ENCODE measurements around the gene CRTAC1. TPM values are rescaled to one million over a fixed set of nuclear protein-coding genes. Genes with fewer than 3 reads are reported as not detected.

The CRTAC1 gene
- total RNA-seq, 2 experiments from 2014 or later, result not detected

- Mint-ChIP-seq H3K4me3 (no peak overlapping the region), H3K9me3 (no peaks in the 10 kb centered on the region), H3K4me1 (no peaks in the 10 kb centered on the region), H3K36me3 (ENCODE audit: low read depth) (no peaks in the 10 kb centered on the region), H3K27ac (no peak overlapping the region), H3K27me3 (peaks cover 19% of the 10 kb centered on the region)
- POLR2A ChIA-PET, result no interaction called here
- no peak for DNase-seq
- CTCF ChIA-PET, result no interaction called here
Observed at GRCh38 chr10:97907830-97908229, 122.6 kb downstream of the CRTAC1 start.

GRCh38 chr10:97907211-97907610, 123.2 kb downstream of the CRTAC1 start:
- no peaks in the 10 kb centered on the region for H3K9me3 Mint-ChIP-seq
- H3K27me3 Mint-ChIP-seq, result peaks cover 19% of the 10 kb centered on the region
- no peaks in the 10 kb centered on the region for H3K4me1 Mint-ChIP-seq
- no peaks in the 10 kb centered on the region for H3K36me3 Mint-ChIP-seq (ENCODE audit: low read depth)
- H3K27ac Mint-ChIP-seq, result no peak overlapping the region
- CTCF ChIA-PET, result interaction anchor here (5.4 kb wide), 1 partner anchor 8 kb away, joined by 29 read pairs; no protein-coding TSS in a partner anchor
- POLR2A ChIA-PET, result no interaction called here
- no peak overlapping the region for H3K4me3 Mint-ChIP-seq
- DNase-seq, result no peak

GRCh38 chr10:97905276-97905675, 125.1 kb downstream of the CRTAC1 start:
- no peak overlapping the region for H3K27ac Mint-ChIP-seq
- ChIA-PET CTCF (interaction anchor here (1.4 to 5.4 kb wide), 2 partner anchors 10 to 123 kb away, joined by 3 to 29 read pairs; no protein-coding TSS in a partner anchor), POLR2A (no interaction called here)
- no peak for DNase-seq
- H3K4me3 Mint-ChIP-seq, result no peak overlapping the region
- peaks cover 16% of the 10 kb centered on the region for H3K27me3 Mint-ChIP-seq
- H3K4me1 Mint-ChIP-seq, result no peaks in the 10 kb centered on the region
- no peaks in the 10 kb centered on the region for H3K36me3 Mint-ChIP-seq (ENCODE audit: low read depth)
- H3K9me3 Mint-ChIP-seq, result no peaks in the 10 kb centered on the region

- CTCF ChIA-PET, result interaction anchor here (5.4 kb wide), 1 partner anchor 10 kb away, joined by 29 read pairs; no protein-coding TSS in a partner anchor
- Mint-ChIP-seq H3K27me3 (peaks cover 13% of the 10 kb centered on the region), H3K4me3 (no peak overlapping the region), H3K4me1 (no peaks in the 10 kb centered on the region), H3K9me3 (no peaks in the 10 kb centered on the region), H3K36me3 (ENCODE audit: low read depth) (no peaks in the 10 kb centered on the region), H3K27ac (no peak overlapping the region)
- POLR2A ChIA-PET, result no interaction called here
- no peak for DNase-seq
Observed at GRCh38 chr10:97904576-97904975, 125.8 kb downstream of the CRTAC1 start.

- no peaks in the 10 kb centered on the region for H3K36me3 Mint-ChIP-seq (ENCODE audit: low read depth)
- no peak for DNase-seq
- POLR2A ChIA-PET, result no interaction called here
- no peak overlapping the region for H3K27ac Mint-ChIP-seq
- H3K27me3 Mint-ChIP-seq, result peaks cover 13% of the 10 kb centered on the region
- no peak overlapping the region for H3K4me3 Mint-ChIP-seq
- CTCF ChIA-PET, result interaction anchor here (5.4 kb wide), 1 partner anchor 11 kb away, joined by 29 read pairs; no protein-coding TSS in a partner anchor
- no peaks in the 10 kb centered on the region for H3K9me3 Mint-ChIP-seq
- no peaks in the 10 kb centered on the region for H3K4me1 Mint-ChIP-seq
Observed at GRCh38 chr10:97904018-97904381, 126.4 kb downstream of the CRTAC1 start.

GRCh38 chr10:97903128-97904017, 127.0 kb downstream of the CRTAC1 start:
- DNase-seq, result no peak
- no peak overlapping the region for H3K4me3 Mint-ChIP-seq
- peaks cover 13% of the 10 kb centered on the region for H3K27me3 Mint-ChIP-seq
- POLR2A ChIA-PET, result no interaction called here
- H3K27ac Mint-ChIP-seq, result no peak overlapping the region
- H3K4me1 Mint-ChIP-seq, result no peaks in the 10 kb centered on the region
- H3K9me3 Mint-ChIP-seq, result no peaks in the 10 kb centered on the region
- CTCF ChIA-PET, result interaction anchor here (1.5 to 5.4 kb wide), 2 partner anchors 12 to 111 kb away, joined by 4 to 29 read pairs; no protein-coding TSS in a partner anchor
- no peaks in the 10 kb centered on the region for H3K36me3 Mint-ChIP-seq (ENCODE audit: low read depth)

- H3K27ac Mint-ChIP-seq, result no peak overlapping the region
- no peaks in the 10 kb centered on the region for H3K36me3 Mint-ChIP-seq (ENCODE audit: low read depth)
- DNase-seq, result no peak
- peaks cover 11% of the 10 kb centered on the region for H3K27me3 Mint-ChIP-seq
- no peak overlapping the region for H3K4me3 Mint-ChIP-seq
- ChIA-PET POLR2A (no interaction called here), CTCF (interaction anchor here (0.6 kb wide), 1 partner anchor 640 kb away, joined by 3 read pairs; no protein-coding TSS in a partner anchor)
- no peaks in the 10 kb centered on the region for H3K4me1 Mint-ChIP-seq
- H3K9me3 Mint-ChIP-seq, result no peaks in the 10 kb centered on the region
Observed at GRCh38 chr10:97901381-97901780, 129.0 kb downstream of the CRTAC1 start.

- peaks cover 6% of the 10 kb centered on the region for H3K27me3 Mint-ChIP-seq
- no peak for DNase-seq
- no peak overlapping the region for H3K4me3 Mint-ChIP-seq
- CTCF ChIA-PET, result no interaction called here
- no peaks in the 10 kb centered on the region for H3K9me3 Mint-ChIP-seq
- H3K4me1 Mint-ChIP-seq, result no peaks in the 10 kb centered on the region
- POLR2A ChIA-PET, result no interaction called here
- H3K27ac Mint-ChIP-seq, result no peak overlapping the region
- H3K36me3 Mint-ChIP-seq (ENCODE audit: low read depth), result no peaks in the 10 kb centered on the region
Observed at GRCh38 chr10:97898429-97898828, 132.0 kb downstream of the CRTAC1 start.

- no peaks in the 10 kb centered on the region for H3K36me3 Mint-ChIP-seq (ENCODE audit: low read depth)
- CTCF ChIA-PET, result no interaction called here
- no peak overlapping the region for H3K4me3 Mint-ChIP-seq
- POLR2A ChIA-PET, result no interaction called here
- no peak for DNase-seq
- H3K4me1 Mint-ChIP-seq, result no peaks in the 10 kb centered on the region
- peaks cover 8% of the 10 kb centered on the region for H3K27me3 Mint-ChIP-seq
- no peaks in the 10 kb centered on the region for H3K9me3 Mint-ChIP-seq
- H3K27ac Mint-ChIP-seq, result no peak overlapping the region
Observed at GRCh38 chr10:97896756-97897358, 133.6 kb downstream of the CRTAC1 start.

GRCh38 chr10:97895915-97896314, 134.5 kb downstream of the CRTAC1 start:
- Mint-ChIP-seq H3K4me3 (no peak overlapping the region), H3K27me3 (peaks cover 12% of the 10 kb centered on the region), H3K9me3 (no peaks in the 10 kb centered on the region), H3K27ac (no peak overlapping the region), H3K36me3 (ENCODE audit: low read depth) (no peaks in the 10 kb centered on the region), H3K4me1 (no peaks in the 10 kb centered on the region)
- ChIA-PET CTCF (interaction anchor here (1.4 kb wide), 1 partner anchor 104 kb away, joined by 4 read pairs; no protein-coding TSS in a partner anchor), POLR2A (no interaction called here)
- DNase-seq, result no peak

- ChIA-PET POLR2A (no interaction called here), CTCF (interaction anchor here (1.4 kb wide), 1 partner anchor 103 kb away, joined by 4 read pairs; no protein-coding TSS in a partner anchor)
- Mint-ChIP-seq H3K9me3 (no peaks in the 10 kb centered on the region), H3K27me3 (peaks cover 12% of the 10 kb centered on the region), H3K36me3 (ENCODE audit: low read depth) (no peaks in the 10 kb centered on the region), H3K27ac (no peak overlapping the region), H3K4me1 (no peaks in the 10 kb centered on the region), H3K4me3 (no peak overlapping the region)
- DNase-seq, result no peak
Observed at GRCh38 chr10:97895084-97895483, 135.3 kb downstream of the CRTAC1 start.

GRCh38 chr10:97894092-97894491, 136.3 kb downstream of the CRTAC1 start:
- no peaks in the 10 kb centered on the region for H3K36me3 Mint-ChIP-seq (ENCODE audit: low read depth)
- no peak for DNase-seq
- H3K27me3 Mint-ChIP-seq, result peaks cover 12% of the 10 kb centered on the region
- no peak overlapping the region for H3K4me3 Mint-ChIP-seq
- no peak overlapping the region for H3K27ac Mint-ChIP-seq
- H3K4me1 Mint-ChIP-seq, result peaks cover 1% of the 10 kb centered on the region
- CTCF ChIA-PET, result interaction anchor here (0.7 kb wide), 1 partner anchor 151 kb away, joined by 3 read pairs; no protein-coding TSS in a partner anchor
- H3K9me3 Mint-ChIP-seq, result no peaks in the 10 kb centered on the region
- POLR2A ChIA-PET, result no interaction called here

GRCh38 chr10:97892939-97893338, 137.5 kb downstream of the CRTAC1 start:
- ChIA-PET CTCF (no interaction called here), POLR2A (no interaction called here)
- H3K4me3 Mint-ChIP-seq, result no peak overlapping the region
- no peaks in the 10 kb centered on the region for H3K9me3 Mint-ChIP-seq
- peaks cover 4% of the 10 kb centered on the region for H3K4me1 Mint-ChIP-seq
- H3K27me3 Mint-ChIP-seq, result peaks cover 12% of the 10 kb centered on the region
- H3K36me3 Mint-ChIP-seq (ENCODE audit: low read depth), result no peaks in the 10 kb centered on the region
- no peak for DNase-seq
- H3K27ac Mint-ChIP-seq, result no peak overlapping the region

Measured in activated CD4-positive, alpha-beta memory T cell treated with anti-CD3 and anti-CD28 coated beads, Interleukin-2, amount 10 ng/mL, durations not matched to agents 7 days and 5 days (primary cell).